Measurements from ENCODE around the gene RAPGEF1.

DNA sequence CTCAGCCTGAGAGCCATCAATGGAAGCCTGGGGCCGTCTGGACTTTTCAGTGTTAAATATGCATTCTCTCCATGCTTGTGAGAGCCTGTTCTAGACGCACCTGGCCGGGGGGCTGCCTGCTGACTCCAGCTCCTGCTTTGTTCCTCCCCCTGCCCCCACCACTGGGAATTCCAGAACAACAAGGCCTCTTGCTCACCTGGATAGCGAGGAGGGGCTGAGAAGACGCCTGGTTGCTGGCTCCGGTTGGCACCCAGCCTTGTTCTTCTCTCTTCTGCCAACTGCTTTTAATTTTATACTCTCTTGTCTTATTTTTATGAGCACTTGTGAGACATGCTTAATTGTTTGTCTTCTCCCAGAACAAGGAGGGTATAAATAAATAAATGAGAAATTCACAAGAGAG lies 15.0 kb upstream of the RAPGEF1 start:
- TF ChIP-seq, protein P1, sequence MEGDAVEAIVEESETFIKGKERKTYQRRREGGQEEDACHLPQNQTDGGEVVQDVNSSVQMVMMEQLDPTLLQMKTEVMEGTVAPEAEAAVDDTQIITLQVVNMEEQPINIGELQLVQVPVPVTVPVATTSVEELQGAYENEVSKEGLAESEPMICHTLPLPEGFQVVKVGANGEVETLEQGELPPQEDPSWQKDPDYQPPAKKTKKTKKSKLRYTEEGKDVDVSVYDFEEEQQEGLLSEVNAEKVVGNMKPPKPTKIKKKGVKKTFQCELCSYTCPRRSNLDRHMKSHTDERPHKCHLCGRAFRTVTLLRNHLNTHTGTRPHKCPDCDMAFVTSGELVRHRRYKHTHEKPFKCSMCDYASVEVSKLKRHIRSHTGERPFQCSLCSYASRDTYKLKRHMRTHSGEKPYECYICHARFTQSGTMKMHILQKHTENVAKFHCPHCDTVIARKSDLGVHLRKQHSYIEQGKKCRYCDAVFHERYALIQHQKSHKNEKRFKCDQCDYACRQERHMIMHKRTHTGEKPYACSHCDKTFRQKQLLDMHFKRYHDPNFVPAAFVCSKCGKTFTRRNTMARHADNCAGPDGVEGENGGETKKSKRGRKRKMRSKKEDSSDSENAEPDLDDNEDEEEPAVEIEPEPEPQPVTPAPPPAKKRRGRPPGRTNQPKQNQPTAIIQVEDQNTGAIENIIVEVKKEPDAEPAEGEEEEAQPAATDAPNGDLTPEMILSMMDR (IDR thresholded peaks at IDR 0.05; ENCODE audit: insufficient read depth, low read depth, low read length): no peak
- TF ChIP-seq EZH2 (IDR thresholded peaks at IDR 0.05; ENCODE audit: insufficient read depth, low read length): no peak

All from astrocyte (in vitro differentiated cells and primary cell).